Fibroblast of pulmonary artery (primary cell): ENCODE data around the gene KLK11.

Experiments
- DNase-seq: peaks from one replicate; pipeline ENCODE4 v3.0.0-alpha.2; 2010; ENCODE audit warnings: low read depth
- H3K4me3 ChIP-seq: replicated peaks from 2 replicates; pipeline ENCODE4 v1.5.1; 2011; ENCODE audit warnings: low read depth, mild to moderate bottlenecking, control low read depth, low read length, moderate library complexity
- CTCF ChIP-seq: IDR thresholded peaks from 2 replicates; pipeline ENCODE4 v1.5.1; 2011; ENCODE audit warnings: mild to moderate bottlenecking, control low read depth, low read length, inconsistent platforms; ENCODE audit errors: missing control alignments

Gene KLK11

GRCh38 chr19:50982186-50982585, 44.2 kb downstream of the KLK11 start:
- no peak for DNase-seq
- H3K4me3 ChIP-seq, result no peak overlapping the region
- no peak for TF ChIP-seq CTCF

DNA sequence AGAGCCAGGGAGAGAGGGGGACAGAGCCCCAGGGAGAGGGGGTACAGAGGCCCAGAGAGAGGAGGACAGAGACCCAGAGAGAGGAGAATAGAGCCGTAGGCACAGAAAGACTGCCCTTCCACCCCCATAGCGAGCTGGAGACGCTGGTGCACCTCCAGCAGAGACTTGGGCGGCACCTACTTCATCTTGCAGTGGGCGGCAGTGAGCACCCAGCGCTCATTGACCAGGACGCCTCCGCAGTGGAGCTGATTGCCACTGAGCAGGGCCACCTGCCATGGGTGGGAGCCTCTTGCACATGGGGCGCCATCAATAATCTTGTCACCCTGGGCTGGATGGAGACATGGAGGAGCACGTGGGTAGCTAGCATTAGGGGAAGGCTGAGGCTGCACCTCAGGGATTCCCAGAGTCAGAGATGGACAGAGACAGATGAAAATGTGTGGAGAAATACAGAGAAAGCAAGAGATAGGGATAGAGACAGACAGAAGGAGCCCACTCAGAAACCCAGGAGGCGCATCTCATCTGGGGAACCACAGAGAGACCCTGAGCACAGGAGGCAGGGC, 44.7 kb downstream of the KLK11 start:
- DNase-seq, result no peak
- TF ChIP-seq CTCF, result no peak

DNA sequence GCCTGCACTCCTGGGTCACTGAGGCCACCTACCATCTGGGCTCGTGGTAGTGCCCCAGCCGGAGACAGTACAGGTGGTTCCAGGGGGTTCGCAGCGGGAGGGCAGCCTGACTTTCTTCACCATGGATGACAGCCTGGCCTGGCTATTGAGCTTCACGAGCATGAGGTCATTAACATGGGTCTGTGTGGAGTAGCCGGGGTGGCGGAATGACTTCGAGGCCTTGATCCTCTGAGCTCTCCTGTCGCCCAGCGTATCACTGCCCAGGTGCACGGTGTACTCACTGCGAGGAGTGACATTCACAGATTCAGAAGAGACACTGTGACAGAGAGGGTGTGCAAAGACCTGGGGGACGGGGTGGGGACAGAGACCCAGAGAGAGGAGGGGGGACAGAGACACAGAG, 46.2 kb downstream of the KLK11 start:
- TF ChIP-seq CTCF, result no peak
- H3K4me3 ChIP-seq, result no peak overlapping the region
- DNase-seq, result no peak

More for the DNA sequence above, 44.7 kb downstream of the KLK11 start:
- H3K4me3 ChIP-seq, result no peak overlapping the region

- TF ChIP-seq CTCF, result no peak
- no peak overlapping the region for H3K4me3 ChIP-seq
- DNase-seq, result no peak
Measured at GRCh38 chr19:50979758-50980157, 46.7 kb downstream of the KLK11 start.

GRCh38 chr19:50978772-50979390, 47.5 kb downstream of the KLK11 start:
- no peak overlapping the region for H3K4me3 ChIP-seq
- TF ChIP-seq CTCF, result no peak
- no peak for DNase-seq

DNA sequence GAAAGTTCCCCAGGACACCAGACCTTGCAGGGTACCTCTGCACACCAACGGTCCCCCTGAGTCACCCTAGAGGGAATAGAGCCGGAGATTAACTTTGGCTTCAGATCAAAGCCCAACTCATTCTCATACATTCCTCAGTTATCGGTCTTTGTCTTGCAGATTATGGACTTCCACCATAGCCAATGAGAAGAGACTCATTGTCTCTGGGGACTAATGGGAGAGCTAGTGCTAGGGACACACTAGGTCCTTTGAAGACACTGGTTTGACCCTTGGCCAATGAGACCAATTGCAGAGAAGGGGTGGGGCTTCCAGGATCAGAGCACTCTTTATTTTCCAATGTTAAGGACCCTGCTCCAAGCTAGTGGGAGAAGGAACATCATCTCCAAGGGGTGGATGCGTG, 48.8 kb downstream of the KLK11 start:
- no peak for TF ChIP-seq CTCF
- DNase-seq, result no peak
- no peak overlapping the region for H3K4me3 ChIP-seq

DNA sequence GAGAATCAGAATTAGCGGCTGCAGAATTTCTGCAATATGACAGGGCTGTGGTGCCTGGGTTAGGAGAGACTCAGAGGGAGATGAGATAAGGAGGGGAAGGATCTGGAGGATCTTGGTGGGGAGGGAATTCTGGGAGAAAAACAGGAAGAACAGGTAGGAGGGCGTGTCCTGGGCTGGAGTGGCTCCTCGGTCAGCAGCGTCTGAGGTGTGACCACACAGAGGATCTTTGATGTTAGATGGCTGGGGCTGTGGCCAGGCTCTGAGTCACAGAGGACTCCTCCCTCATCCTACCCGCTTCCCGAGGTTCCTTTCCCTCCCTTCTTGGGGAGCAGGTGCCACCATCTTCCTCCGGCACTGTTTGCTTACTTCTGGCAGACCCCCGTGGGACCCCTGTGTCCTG, 50.6 kb downstream of the KLK11 start:
- no peak for TF ChIP-seq CTCF
- H3K4me3 ChIP-seq, result no peak overlapping the region
- DNase-seq, result no peak
